IMR-90 (cell line): ENCODE measurements around the gene TMC7.

ENCODE experiments used
- BHLHE40 ChIP-seq: fragments of 150-350 bp; IDR thresholded peaks from 2 replicates; pipeline ENCODE4 v1.6.1; 2016; ENCODE audit warnings: mild to moderate bottlenecking, low read depth, low read length
- CTCF ChIP-seq: conservative IDR thresholded peaks from 2 replicates; pipeline ENCODE4 v1.5.1; 2012; ENCODE audit warnings: mild to moderate bottlenecking, low read depth, low read length, improper control_type of control experiment
- RAD21 ChIP-seq: IDR thresholded peaks from 2 replicates; pipeline ENCODE4 v1.6.1; 2012; ENCODE audit warnings: low read length, improper control_type of control experiment

GRCh38 chr16:18959031-18959505, 24.7 kb upstream of the TMC7 start:
- no peak for TF ChIP-seq CTCF
- no peak for TF ChIP-seq BHLHE40
- no peak for TF ChIP-seq RAD21
